K562 (cell line): ENCODE data around the gene OR4D2. TPM values are rescaled to one million over a fixed set of nuclear protein-coding genes. Genes with fewer than 3 reads are reported as not detected.
A peak's percentile ranks its signal among the peaks of the same experiment; 100 is the strongest.

ENCODE experiments used
- ETV1 ChIP-seq: fragments of 450-650 bp; conservative IDR thresholded peaks from 2 replicates; pipeline ENCODE4 v1.6.1; 2016; ENCODE audit warnings: missing genetic modification characterization, control low read depth, low read depth, missing compliant biosample characterization
- ETV6 ChIP-seq, 3 experiments: fragments of 150-350 bp in 1 of 3; sonication (generic) in 1 of 3; formaldehyde crosslinking in 1 of 3; IDR thresholded peaks; 2 replicates each; pipeline versions ENCODE4 v1.6.1 to v1.8.0; 2014 to 2022; ENCODE audit warnings: borderline replicate concordance in 2 of 3, low read depth in 2 of 3, antibody characterized with exemption in 1 of 3, low read length in 1 of 3, mild to moderate bottlenecking in 1 of 3, missing genetic modification reagents in 1 of 3
- FOS ChIP-seq: IDR thresholded peaks from 3 replicates; pipeline ENCODE4 v1.6.1; 2011; ENCODE audit not compliant: insufficient read length; ENCODE audit errors: extremely low read depth
- HMG20B ChIP-seq: fragments of 250-450 bp; sonication (Bioruptor Pico); IDR thresholded peaks from 2 replicates; pipeline ENCODE4 v1.5.0; 2021; ENCODE audit warnings: mild to moderate bottlenecking
- KDM4B ChIP-seq, 2 experiments: fragments of 450-650 bp in 1 of 2; sonication (generic) in 1 of 2; IDR thresholded peaks; 2 replicates each; pipeline ENCODE4 v1.6.1; 2016 to 2017; ENCODE audit warnings: borderline replicate concordance in 2 of 2, antibody characterized with exemption in 1 of 2, low read depth in 1 of 2, mild to moderate bottlenecking in 1 of 2
- L3MBTL2 ChIP-seq: fragments of 450-650 bp; IDR thresholded peaks from 2 replicates; pipeline ENCODE4 v1.6.1; 2016; ENCODE audit warnings: mild to moderate bottlenecking, moderate library complexity
- MAFK ChIP-seq: IDR thresholded peaks from 2 replicates; pipeline ENCODE4 v1.6.1; 2011; ENCODE audit warnings: low read length, improper control_type of control experiment
- PML ChIP-seq: IDR thresholded peaks from 2 replicates; pipeline ENCODE4 v1.6.1; 2012; ENCODE audit warnings: low read length, inconsistent platforms
- RBM14 ChIP-seq: fragments of 200-400 bp; formaldehyde crosslinking; IDR thresholded peaks from 2 replicates; pipeline ENCODE4 v1.6.1; 2018; ENCODE audit warnings: low read depth, mild to moderate bottlenecking, low read length, moderate library complexity, borderline replicate concordance; ENCODE audit not compliant: insufficient read depth
- SLC30A9 ChIP-seq: fragments of 250-450 bp; sonication (Bioruptor Pico); IDR thresholded peaks from 2 replicates; pipeline ENCODE4 v1.8.0; 2022; ENCODE audit warnings: mild to moderate bottlenecking, moderate library complexity
- SMC3 ChIP-seq: conservative IDR thresholded peaks from 2 replicates; pipeline ENCODE4 v1.6.1; 2011; ENCODE audit warnings: low read depth, low read length, improper control_type of control experiment; ENCODE audit not compliant: insufficient read depth
- TRIM24 ChIP-seq, 2 experiments: fragments of 450-650 bp; IDR thresholded peaks; 2 replicates each; pipeline ENCODE4 v1.6.1; 2016
- ZBTB8A ChIP-seq: fragments of 450-650 bp; IDR thresholded peaks from 2 replicates; pipeline ENCODE4 v1.6.1; 2018; ENCODE audit warnings: mild to moderate bottlenecking, moderate library complexity; ENCODE audit not compliant: partially characterized antibody
- ZNF445 ChIP-seq: fragments of 250-450 bp; sonication (Bioruptor Pico); IDR thresholded peaks from 2 replicates; pipeline ENCODE4 v1.4.0; 2020; ENCODE audit warnings: low read depth, mild to moderate bottlenecking, moderate library complexity
- polyA plus RNA-seq, 8 experiments: library from polyadenylated mRNA; depleted of rRNA in 4 of 8; stranded (reverse) in 5 of 8; unstranded in 3 of 8; fragments of >200 nt; fragmentation: Nextera tagmentation in 2 of 8; fragmentation: Illumina TruSeq in 1 of 8; extraction: Ambion mirVana in 2 of 8; extraction: Trizol in 1 of 8; gene quantifications; 2 replicates each; pipeline versions ENCODE4 v1.2.1 to v1.2.3, GENCODE V29; 2011 to 2014; ENCODE audit warnings: inconsistent platforms in 1 of 8, missing spikeins in 1 of 8
- total RNA-seq, 7 experiments: library from RNA; depleted of rRNA in 6 of 7; stranded (reverse); fragments of >200 nt in 6 of 7; fragmentation: Illumina TruSeq in 2 of 7; extraction: Trizol in 2 of 7; gene quantifications; 2 replicates each; pipeline versions ENCODE4 v1.2.1 to v1.2.3, GENCODE V29; 2011 to 2021; ENCODE audit warnings: low replicate concordance in 1 of 7
- TF ChIP-seq, protein P1 (sequence below), 3 experiments: IDR thresholded peaks in 2 of 3; conservative IDR thresholded peaks in 1 of 3; 2 replicates each; pipeline ENCODE4 v1.5.1; 2011 to 2012; ENCODE audit warnings: low read length in 3 of 3, mild to moderate bottlenecking in 3 of 3, control low read depth in 2 of 3, improper control_type of control experiment in 1 of 3, inconsistent platforms in 1 of 3, low read depth in 1 of 3, mixed read lengths in 1 of 3, moderate library complexity in 1 of 3; ENCODE audit not compliant: insufficient read depth in 2 of 3
- TF ChIP-seq, protein P2 (sequence below): sonication (generic); formaldehyde crosslinking; IDR thresholded peaks from 2 replicates; pipeline ENCODE4 v1.8.0; 2022; ENCODE audit warnings: mild to moderate bottlenecking, missing genetic modification reagents
- TF ChIP-seq, protein P3 (sequence below), 2 experiments: fragments of 200-800 bp in 1 of 2; sonication (Bioruptor generic) in 1 of 2; sonication (generic) in 1 of 2; formaldehyde crosslinking in 1 of 2; IDR thresholded peaks in 1 of 2; conservative IDR thresholded peaks in 1 of 2; 2 replicates each; pipeline versions ENCODE4 v1.5.0 to v1.6.1; 2016 to 2020; ENCODE audit warnings: missing compliant biosample characterization in 1 of 2, missing genetic modification characterization in 1 of 2, missing genetic modification reagents in 1 of 2
- TF ChIP-seq, protein P4 (sequence below): IDR thresholded peaks from 2 replicates; pipeline ENCODE4 v1.6.1; 2014; ENCODE audit warnings: antibody characterized with exemption
- TF ChIP-seq, protein P5 (sequence below): IDR thresholded peaks from 2 replicates; pipeline ENCODE4 v1.6.1; 2011; ENCODE audit not compliant: insufficient read length; ENCODE audit errors: extremely low read depth

OR4D2 gene
- total and polyA plus RNA-seq, 9 of the 15 experiments (the other 6 are each of a cell fraction or from before 2014, with no cell fraction given), result not detected

DNA sequence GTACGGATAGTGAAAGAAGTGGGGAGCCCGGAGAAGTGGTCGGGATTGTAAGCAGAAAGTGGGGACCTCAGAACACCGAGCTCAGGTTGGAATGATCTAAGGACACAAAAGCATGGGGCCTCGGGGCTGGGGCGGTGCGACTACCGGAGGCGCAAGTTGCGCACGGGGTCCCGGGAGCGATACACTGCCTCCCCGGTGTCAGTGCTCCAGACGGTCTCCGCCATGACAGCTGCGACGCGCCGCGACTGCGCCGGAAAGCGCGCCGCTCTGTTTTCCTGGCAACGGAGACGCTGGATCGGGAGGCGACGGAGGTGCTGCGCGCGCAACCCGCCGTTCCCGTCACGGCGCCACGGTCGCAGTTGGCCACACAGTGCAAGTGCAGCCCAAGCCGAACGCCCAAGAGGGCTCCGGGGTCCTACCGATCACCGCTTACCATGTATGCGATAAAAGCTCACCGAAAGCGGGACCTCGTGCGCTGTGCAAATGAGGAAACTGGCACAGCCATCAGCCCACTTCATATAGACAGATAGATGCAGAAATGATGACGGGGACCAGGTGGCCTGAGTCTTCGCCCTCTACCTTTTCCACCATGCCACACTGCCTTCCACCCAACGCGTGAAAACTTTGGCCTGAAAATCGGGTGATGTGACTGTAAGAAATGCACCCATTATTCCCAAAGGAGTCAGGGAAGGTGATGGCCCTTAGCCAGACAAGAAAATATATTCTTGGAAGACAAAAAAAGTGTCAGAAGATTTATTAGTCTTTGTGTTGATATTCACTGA lies 52.4 kb downstream of the OR4D2 start, which contains the start of gene MKS1 (continued):
- TF ChIP-seq, protein P1, sequence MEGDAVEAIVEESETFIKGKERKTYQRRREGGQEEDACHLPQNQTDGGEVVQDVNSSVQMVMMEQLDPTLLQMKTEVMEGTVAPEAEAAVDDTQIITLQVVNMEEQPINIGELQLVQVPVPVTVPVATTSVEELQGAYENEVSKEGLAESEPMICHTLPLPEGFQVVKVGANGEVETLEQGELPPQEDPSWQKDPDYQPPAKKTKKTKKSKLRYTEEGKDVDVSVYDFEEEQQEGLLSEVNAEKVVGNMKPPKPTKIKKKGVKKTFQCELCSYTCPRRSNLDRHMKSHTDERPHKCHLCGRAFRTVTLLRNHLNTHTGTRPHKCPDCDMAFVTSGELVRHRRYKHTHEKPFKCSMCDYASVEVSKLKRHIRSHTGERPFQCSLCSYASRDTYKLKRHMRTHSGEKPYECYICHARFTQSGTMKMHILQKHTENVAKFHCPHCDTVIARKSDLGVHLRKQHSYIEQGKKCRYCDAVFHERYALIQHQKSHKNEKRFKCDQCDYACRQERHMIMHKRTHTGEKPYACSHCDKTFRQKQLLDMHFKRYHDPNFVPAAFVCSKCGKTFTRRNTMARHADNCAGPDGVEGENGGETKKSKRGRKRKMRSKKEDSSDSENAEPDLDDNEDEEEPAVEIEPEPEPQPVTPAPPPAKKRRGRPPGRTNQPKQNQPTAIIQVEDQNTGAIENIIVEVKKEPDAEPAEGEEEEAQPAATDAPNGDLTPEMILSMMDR (IDR thresholded peaks at IDR 0.05 in 2 of 3, conservative IDR thresholded peaks at IDR 0.05 in 1 of 3; ENCODE audit: insufficient read depth in 2 of 3, low read depth in 1 of 3, low read length in 3 of 3), result peak; percentile 58 to 80 (median 66)
- TF ChIP-seq SMC3 (no peak), FOS (no peak), ZBTB8A (no peak), MAFK (no peak), ZNF445 (CRISPR knock-in tag) (no peak), ETV1 (tag) (no peak), TRIM24 (IDR thresholded peaks at IDR 0.05) (no peak), L3MBTL2 (peak; percentile 96), PML (peak; percentile 58), KDM4B (IDR thresholded peaks at IDR 0.05; ENCODE audit: borderline replicate concordance in 2 of 2, low read depth in 1 of 2) (no peak), ETV6 (IDR thresholded peaks at IDR 0.05; ENCODE audit: borderline replicate concordance in 1 of 2, low read depth in 2 of 2, low read length in 1 of 2) (no peak), ETV6 (CRISPR knock-in tag; IDR thresholded peaks at IDR 0.05; ENCODE audit: borderline replicate concordance) (no peak), SLC30A9 (CRISPR knock-in tag) (no peak), RBM14 (no peak), HMG20B (no peak)
- TF ChIP-seq, protein P2, sequence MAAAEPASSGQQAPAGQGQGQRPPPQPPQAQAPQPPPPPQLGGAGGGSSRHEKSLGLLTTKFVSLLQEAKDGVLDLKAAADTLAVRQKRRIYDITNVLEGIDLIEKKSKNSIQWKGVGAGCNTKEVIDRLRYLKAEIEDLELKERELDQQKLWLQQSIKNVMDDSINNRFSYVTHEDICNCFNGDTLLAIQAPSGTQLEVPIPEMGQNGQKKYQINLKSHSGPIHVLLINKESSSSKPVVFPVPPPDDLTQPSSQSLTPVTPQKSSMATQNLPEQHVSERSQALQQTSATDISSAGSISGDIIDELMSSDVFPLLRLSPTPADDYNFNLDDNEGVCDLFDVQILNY (CRISPR knock-in tag), result no peak; the same call in 1 of the 2 replicates
- TF ChIP-seq, protein P3, sequence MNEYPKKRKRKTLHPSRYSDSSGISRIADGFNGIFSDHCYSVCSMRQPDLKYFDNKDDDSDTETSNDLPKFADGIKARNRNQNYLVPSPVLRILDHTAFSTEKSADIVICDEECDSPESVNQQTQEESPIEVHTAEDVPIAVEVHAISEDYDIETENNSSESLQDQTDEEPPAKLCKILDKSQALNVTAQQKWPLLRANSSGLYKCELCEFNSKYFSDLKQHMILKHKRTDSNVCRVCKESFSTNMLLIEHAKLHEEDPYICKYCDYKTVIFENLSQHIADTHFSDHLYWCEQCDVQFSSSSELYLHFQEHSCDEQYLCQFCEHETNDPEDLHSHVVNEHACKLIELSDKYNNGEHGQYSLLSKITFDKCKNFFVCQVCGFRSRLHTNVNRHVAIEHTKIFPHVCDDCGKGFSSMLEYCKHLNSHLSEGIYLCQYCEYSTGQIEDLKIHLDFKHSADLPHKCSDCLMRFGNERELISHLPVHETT (CRISPR knock-in tag; conservative IDR thresholded peaks at IDR 0.05 in 1 of 2, IDR thresholded peaks at IDR 0.05 in 1 of 2), result no peak
- TF ChIP-seq, protein P4, sequence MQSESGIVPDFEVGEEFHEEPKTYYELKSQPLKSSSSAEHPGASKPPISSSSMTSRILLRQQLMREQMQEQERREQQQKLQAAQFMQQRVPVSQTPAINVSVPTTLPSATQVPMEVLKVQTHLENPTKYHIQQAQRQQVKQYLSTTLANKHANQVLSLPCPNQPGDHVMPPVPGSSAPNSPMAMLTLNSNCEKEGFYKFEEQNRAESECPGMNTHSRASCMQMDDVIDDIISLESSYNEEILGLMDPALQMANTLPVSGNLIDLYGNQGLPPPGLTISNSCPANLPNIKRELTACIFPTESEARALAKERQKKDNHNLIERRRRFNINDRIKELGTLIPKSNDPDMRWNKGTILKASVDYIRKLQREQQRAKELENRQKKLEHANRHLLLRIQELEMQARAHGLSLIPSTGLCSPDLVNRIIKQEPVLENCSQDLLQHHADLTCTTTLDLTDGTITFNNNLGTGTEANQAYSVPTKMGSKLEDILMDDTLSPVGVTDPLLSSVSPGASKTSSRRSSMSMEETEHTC, result no peak
- TF ChIP-seq, protein P5, sequence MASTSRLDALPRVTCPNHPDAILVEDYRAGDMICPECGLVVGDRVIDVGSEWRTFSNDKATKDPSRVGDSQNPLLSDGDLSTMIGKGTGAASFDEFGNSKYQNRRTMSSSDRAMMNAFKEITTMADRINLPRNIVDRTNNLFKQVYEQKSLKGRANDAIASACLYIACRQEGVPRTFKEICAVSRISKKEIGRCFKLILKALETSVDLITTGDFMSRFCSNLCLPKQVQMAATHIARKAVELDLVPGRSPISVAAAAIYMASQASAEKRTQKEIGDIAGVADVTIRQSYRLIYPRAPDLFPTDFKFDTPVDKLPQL, result no peak
